HG03066 (cell line): Measurements from ENCODE around the gene FAM161B.
"Not testable (repeated sequence)": the region's sequence is repeated elsewhere in the genome, so short reads cannot be mapped to it uniquely, and the experiment has no call there.

Source experiments
- ATAC-seq: cut with Tn5 transposase; IDR thresholded peaks from one replicate; pipeline ENCODE4 v1.9.1; 2021; ENCODE audit warnings: low read depth; ENCODE audit not compliant: unreplicated experiment

FAM161B gene

DNA sequence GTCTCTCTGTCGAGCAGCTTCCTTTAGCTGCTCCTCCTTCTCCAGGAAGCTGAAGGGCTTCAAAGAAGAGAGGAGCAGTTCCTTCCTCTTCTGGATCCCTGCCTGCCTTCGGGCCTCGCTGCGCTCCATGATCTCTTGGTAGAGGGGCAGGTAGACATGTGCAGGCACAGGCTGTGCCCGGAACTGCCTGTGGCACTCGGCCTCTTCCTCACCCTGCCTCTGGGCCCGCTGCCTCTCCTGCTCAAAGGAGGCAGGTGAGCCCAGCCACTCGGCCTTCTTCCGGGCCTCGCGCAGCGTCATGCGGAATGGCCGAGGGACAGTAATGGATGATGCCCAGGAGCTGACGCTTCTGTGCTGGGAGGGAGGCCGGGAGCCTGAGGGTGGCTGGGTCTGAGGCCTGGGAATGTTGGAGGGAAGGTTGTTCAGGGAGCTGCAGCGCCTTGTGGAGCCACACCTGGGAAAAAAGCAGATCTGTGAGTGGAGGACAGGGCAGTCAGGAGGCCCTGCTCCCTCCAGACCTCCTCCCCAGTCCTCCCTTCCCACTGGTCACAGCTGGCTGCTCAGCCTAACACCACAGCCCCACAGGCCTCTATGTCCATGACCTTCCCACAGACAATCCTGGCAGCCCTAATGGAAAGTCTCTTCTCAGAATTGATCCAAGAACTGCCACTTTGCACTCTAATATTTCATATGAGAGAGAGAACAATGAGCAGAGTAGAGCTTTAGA, 5.3 kb downstream of the FAM161B start:
- ATAC-seq = no peak

DNA sequence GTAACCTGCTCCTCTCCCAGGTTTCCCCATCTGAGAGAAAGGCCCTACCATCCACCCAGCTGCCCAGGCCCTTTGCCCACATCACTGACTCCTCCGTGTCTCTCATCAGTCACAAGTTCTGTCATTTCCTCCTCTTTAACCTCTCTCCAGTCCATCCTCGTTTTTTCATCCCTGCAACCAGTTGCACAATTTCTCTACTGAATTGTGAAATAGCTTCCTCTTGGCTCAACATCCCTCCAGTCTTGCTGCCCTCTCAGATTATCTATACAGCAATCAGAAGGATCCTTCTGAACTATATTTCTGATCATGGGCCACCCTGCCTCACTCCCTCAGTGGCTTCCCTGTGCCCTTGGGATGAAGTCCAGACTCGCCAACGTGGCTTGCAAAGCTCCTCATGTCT, 6.8 kb downstream of the FAM161B start:
- ATAC-seq = no peak

DNA sequence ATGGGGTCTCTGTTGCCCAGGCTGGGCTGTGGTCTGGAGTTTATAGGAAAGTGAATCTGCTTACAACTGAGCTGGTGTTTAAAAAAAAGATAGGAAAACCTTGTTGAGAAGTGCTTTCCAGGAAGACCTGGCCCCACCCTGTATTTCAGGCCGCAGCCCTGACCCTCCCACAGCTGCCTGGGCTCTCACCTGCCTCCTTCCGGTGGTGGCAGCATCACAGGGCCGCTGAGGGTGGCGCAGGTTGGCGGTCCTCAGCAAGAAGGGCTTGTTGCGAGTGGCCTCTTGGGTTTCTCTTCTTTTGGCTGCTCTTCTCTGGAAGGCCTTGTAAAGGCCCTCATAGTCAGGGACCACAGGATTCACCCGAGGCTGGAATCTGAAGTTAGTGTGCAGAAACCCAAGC, 7.7 kb downstream of the FAM161B start:
- ATAC-seq = no peak

DNA sequence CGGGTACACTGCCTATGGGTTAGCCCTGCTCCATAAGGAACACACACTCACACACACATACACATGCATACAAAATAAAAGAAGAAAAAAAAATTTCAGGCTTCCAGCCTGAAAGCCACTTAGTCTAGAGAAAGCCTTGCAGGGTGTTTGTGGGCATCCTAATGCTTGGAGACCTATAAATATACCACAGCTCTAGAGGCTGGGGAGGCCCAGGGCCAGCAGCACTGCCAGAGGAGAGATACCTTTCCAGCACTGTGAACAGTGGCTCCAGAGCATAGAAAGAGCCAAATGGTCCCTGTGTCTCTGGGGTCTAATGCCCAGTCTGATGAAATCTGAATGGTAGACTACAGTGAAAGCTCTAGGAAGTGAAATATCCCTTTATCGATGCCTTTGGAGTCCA, 12.9 kb downstream of the FAM161B start:
- ATAC-seq = no peak

DNA sequence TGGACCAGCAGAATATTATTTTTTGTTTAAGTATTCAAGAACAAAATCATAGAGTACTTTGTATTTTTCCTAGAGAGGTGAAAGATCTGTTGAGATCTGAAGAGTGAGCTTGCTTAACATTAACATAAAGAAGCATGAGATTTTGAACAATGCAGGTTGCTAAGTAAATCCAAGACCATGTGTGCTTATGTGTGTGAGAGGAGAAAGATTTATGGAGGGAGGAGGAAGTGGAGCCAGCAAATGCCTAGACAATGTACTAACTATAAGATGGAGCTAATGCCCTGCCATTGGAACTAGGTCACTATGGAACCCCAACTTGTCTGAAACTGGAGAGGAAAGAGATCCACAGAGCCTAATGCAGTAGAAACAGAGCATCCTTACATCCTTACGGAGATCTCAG, 13.3 kb downstream of the FAM161B start:
- ATAC-seq = no peak

DNA sequence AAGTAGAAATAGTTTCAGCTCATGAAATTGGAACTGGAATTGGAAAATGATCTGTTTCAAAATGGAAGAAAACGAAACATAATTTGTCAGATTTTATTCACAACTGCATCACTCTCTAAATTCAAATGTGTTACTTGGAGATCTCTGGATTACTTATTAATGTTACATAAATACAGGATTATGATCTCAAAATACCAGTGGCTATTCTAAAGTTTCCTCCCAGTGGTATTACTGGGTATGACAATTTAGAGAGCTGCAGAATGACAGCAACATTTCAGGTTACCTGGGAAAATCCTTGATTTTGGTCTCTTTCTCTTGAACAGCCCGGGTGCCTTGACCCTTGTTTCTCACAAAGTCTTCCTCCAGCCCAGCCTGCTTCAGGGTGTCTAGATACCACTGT, 14.2 kb downstream of the FAM161B start:
- no peak for ATAC-seq

DNA sequence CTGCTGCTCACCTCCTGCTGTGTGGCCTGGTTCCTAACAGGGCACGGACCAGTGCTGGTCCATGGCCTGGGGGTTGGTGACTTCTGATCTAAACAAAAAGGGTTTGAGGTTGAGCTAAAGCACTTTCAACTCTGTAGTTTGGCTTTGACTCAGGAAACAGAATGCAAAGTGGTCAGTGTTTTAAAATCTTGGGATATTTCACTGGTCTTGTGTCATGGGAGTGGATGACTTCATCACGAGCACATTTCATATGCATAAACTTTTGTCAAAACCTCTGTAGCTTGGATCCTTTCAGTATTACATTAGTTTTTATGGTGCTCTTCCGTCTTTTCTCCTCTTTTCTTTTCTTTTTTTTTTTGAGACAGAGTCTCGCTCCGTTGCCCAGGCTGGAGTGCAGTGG, 25.6 kb downstream of the FAM161B start:
- no peak for ATAC-seq

DNA sequence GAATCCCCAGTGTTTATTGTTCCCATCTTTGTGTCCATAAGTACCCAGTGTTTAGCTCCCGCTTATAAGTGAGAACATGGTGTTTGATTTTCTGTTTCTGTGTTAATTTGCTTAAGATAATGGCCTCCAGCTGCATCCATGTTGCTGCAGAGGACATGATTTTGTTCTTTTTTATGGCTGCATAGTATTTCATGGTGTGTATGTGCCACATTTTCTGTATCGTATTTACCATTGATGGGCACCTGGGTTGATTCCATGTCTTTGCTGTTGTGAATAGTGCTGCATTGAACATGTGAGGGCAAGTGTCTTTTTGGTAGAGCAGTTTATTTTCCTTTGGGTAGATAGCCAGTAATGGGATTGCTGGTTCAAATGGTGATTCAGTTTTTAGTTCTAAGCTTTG, 30.4 kb downstream of the FAM161B start:
- ATAC-seq = not testable (repeated sequence)

DNA sequence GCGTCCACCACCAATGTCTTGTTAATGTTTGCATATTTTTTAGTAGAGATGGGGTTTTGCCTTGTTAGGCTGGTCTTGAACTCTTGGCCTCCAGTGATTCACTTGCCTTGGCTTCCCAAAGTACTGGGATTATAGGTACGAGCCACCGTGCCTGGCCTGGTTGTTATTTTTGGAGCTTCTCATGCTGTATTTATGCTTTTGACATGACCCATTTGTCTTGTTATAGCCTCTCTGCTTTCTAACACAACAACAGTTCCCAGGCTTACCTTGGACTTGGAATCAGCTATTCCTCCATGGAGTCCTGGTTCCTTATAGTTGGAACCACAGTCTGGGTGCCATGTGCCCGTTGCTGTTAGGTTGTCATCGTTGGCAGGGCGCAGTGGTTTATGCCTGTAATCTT, 33.6 kb downstream of the FAM161B start:
- no peak for ATAC-seq

DNA sequence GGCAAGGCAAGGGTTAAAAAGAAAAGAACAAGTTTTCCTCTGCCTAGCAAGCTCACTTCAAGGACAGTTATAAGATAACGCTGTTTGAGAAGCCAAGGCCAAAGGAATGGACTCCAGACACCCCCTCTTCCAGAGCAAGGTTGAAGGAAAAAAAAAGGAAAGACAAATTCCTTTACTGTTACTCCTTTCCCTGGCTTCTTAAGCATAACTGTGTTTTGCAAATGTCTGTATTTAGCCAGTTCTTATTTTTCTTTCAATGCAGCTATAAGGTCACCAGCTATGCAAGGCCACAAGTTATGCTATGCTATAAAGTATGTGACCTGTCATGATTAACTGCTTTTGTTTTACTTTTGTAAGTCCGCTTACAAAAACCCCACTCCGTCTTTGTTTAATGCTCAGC, 36.6 kb downstream of the FAM161B start:
- ATAC-seq = no peak

DNA sequence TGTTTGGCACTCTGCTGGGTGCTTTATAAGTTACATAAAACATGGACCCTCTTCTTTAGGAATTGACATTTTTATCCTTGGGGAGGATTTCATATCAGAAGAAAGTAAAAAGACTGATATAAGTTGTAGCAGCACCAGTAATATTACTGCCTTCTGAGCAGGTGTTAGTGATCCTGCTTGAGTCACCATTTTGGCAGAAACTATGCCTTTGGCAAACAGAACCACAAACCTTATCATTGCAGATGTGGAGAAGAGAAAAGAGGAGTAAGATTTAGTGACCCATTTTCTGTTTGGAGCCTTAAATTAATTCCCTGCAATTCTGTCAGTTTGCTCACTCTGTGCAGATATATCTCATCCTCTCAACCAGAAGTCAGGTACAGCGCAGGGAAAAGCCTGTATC, 40.2 kb downstream of the FAM161B start:
- no peak for ATAC-seq

DNA sequence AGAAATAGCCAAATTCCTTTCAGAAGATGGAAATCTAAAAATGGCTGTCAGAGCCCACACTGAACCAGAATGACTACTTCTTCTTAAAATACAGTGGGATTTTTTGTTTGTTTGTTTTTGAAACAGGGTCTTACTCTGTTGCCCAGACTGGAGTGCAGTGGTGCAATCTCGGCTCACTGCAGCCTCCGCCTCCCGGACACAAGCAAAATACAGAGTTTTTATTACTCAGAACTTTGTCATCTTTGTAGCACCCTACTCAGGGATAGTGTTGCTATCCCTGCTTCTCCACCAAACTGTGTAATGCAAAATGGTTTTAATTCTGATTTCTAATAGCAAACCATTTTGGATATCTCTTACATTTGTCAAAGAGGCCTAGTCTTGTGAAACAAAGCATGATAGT, 46.9 kb downstream of the FAM161B start:
- ATAC-seq = no peak

DNA sequence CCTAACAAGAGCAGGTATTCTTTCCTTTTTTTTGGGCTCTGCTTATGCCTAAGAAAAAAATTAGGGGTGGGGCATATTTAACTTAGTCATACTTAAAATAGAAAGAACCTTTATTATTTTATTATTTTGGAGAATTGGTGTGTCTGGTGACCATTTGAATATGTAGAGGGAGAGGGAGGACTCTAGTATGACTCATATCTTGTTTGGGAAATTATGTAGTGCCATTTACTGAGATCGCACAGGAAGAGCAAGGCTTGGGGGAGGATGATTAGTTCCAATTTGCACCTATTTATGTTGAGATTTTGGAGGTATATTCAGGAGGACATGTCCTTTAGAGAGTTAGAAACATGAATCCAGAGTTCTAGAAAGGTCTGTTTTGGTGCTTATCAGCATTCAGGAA, 53.4 kb downstream of the FAM161B start:
- ATAC-seq = no peak

DNA sequence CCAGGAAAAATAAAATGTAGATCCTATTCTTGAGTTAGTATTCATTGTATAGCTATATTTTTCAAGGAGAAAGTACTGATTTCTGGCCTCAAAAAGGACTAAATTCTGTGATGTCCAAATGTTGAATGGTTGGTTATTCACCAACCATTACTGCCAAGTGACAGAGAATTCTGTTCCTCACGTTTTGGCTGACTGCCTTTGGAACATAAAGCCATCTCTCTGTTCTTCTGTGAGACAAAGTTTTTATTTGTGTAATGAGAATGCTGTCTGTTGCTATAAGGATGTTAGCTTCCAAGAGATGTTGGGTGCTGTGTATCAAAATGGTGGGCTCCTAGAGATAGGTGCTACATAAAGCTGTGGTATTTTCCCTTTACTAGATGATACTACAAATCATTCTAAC, 54.0 kb downstream of the FAM161B start:
- no peak for ATAC-seq

DNA sequence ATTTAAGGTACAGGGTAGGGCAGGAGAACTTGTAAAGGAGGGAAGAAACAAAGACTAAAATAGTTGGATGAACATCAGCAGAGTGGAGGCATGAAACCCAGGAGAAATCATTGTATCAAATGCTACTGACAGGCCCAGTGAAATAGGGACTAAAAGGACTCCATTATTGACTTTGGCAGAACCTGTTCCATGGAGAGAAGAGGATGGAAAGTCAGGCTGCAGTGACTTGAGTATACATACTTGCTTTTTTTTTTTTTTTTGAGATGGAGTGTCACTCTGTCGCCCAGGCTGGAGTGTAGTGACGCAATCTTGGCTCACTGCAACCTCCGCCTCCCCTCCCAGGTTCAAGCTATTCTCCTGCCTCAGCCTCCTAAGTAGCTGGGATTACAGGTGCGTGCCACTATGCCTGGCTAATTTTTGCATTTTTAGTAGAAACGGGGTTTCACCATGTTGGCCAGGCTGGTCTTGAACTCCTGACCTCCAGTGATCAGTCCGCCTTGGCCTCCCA, 55.7 kb downstream of the FAM161B start:
- ATAC-seq = not testable (repeated sequence)

DNA sequence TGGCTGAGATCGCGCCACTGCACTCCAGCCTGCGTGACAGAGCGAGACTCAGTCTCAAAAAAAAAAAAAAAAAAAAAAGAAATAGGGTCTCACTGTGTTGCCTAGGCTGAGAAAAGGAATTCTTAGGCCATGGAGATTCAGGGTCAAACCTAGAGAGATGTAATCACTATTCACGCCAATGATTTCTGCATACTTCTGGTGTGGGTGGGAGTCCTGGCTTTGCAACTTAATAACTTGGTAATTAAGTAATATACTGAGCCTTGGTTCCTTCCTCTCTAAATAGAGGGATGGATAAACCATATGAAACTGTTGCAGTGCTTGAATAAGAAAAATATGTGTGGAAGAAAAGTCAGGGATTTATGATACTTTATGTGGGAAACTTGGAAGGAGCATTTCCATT, 60.5 kb downstream of the FAM161B start:
- no peak for ATAC-seq

DNA sequence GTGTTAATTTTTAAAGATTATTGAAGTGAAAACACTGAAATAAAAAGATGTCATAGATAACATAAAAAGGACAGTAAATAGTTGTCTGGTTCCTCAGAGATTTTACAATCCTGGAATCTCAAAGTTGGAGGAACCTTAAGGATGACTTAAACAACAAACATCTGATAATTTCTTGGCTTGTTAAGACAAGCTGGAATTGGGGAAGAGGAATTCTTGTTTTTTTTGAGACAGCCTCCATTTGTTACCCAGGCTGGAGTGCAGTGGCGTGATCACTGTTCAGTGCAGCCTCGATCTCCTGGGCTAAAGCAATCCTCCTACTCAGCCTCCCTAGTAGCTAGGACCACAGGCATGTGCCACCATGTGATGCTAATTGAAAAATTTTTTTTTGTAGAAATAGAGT, 60.9 kb downstream of the FAM161B start:
- ATAC-seq = no peak

DNA sequence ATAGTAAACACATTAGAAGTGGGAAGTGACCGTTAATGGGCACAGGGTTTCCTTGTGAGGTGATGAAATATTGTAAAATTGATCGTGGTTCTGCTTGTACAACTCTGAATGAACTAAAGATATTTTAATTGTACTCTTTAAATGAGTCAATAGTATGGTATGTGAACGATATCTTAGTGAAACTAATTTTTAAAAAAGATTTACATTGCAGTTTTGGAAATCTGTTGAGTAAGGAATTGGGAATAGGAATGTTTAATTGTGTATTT, 61.5 kb downstream of the FAM161B start:
- ATAC-seq = no peak

DNA sequence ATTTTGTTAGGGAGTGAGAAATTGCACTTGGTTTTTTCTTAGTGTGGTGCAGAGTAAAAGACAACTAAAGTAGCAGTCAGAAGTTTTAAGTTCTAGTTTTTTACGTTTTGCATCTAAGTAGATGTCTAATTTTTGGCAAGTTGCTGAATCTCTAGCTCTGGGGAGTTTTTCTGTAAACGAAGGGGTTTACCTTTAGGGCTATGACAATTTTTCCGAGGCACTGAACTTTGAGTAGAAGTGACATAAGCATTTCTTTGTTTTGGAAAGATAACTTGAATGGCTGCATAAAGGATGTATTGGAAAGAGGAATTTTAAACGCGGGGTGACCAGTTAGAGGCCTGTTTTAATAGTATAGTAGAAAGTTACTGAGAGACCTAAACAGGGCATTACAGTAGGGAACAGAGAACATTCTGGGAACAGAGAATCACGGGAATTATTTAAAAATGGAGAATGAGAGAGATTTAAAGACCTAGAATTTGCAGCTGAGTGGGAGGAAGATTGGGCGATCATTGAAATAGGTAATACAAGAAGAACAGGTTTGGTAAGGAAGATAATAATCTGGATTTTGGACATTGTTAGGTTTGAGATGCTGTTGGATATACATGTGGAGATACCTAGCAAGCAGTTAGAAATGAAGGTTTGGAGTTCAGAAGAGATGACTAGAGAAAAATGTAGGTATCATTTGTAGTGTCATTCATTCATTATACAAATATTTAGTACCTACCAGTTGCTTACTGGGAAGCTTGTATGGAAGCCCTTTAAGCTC, 62.0 kb downstream of the FAM161B start:
- ATAC-seq = no peak

DNA sequence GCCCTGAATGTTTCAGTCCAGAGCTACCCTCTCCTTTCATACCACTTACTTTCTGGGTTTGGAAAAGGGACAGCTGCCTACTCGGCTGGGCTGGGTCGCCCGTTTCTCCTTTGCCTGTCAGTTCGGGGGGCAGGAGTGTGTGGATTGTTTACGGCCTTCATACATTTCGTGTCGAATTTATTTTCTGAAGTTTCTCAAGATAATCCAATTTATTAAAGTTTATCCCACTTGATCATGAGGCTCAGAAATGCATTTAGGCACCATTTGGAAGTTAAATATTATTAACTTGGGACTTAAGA, 62.6 kb downstream of the FAM161B start:
- no peak for ATAC-seq

DNA sequence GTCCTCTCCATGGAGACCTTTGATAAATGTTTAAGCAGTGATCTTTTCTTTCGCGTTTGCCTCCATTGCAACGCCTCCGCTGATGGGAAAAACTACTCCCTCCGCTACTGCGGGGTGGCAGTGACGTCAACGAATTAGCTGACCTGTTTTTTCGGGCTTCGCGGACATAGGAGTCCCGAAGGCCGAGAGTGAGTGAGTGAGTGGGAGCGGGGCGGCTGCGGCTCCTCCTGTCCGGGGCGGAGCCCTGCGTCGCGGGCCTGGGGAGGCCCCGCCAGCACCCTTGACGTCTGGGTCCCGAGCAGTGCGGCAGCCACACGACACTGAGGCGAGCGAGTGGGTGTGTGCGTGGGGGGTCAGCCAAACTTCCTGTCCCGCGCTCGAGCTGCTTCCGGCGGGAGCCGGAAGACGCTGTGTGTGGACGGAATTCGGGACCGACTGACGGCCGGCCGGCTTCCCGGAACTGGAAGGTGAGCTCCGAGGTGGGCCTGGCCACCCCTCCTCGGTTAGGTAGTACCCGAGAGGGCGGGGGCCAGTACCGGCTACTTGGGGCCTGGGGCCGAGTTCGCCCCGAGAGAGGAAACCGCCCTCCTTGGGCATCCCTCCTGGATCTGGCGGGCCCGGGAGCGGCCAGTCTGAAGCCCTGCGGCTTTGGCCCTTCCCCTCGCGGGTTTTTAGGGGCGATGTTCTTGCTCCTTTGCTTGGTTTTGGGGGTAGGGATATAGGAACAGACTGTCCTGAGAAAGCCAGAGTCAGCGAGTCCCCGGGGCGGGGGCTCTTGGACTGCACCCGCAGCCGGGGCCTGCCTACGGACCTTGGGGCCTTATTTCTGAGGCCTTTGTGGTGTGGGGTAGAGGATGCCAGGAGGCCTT, 63.2 kb downstream of the FAM161B start, which contains the start of gene ZNF410:
Gene ZNF410 (plus strand): TSS at position 411 of the 869 bp plus-strand sequence. CDS start 5,317 bp downstream, outside the sequence.
- peak; percentile 96 for ATAC-seq
